ENCODE data around the gene CSAG3.
"Not testable (repeated sequence)": the region's sequence is repeated elsewhere in the genome, so short reads cannot be mapped to it uniquely, and the experiment has no call there.

- not testable (repeated sequence) for TF ChIP-seq TAF1 (IDR thresholded peaks at IDR 0.05; ENCODE audit: borderline replicate concordance, low read depth, low read length); POLR2AphosphoS5 (IDR thresholded peaks at IDR 0.05; ENCODE audit: low read depth, low read length)
Observed at GRCh38 chrX:152769549-152770289, 10.7 kb downstream of the CSAG3 start, which contains the start of gene MAGEA6.
